ENCODE data around the gene LASP1NB.

Gene LASP1NB

DNA sequence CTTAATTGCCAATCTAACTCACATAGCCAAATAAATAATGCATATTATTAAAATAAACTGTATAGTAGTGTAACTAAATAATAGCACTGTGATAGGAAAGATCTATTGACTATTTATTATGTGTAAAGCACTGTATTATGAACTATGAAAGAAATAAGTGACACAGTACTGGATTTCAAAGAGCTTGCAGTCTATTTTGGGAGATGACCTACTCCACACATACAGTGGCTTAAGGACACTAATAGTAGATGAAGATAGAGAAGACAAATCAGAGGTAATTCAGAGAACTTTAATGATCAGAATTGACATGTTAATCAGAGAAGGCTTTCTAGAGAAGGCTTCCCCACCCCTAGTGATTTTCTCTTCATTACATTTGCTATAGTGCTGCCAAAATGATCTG is 14.6 kb downstream of the LASP1NB start:
- Histone ChIP-seq H3K79me2 (ENCODE audit: control insufficient read depth, insufficient read depth, low read length) (no peaks in the 10 kb centered on the region), H3K4me1 (ENCODE audit: control insufficient read depth in 2 of 2, insufficient read depth in 2 of 2, low read length in 2 of 2) (no peaks in the 10 kb centered on the region), H2AFZ (ENCODE audit: insufficient read depth, low read depth, low read length, poor library complexity, severe bottlenecking) (no peak overlapping the region), H3K36me3 (replicated peaks in 1 of 2; ENCODE audit: control extremely low read depth in 1 of 2, control insufficient read depth in 1 of 2, extremely low read depth in 1 of 2, insufficient read depth in 2 of 2, low read length in 1 of 2) (no peaks in the 10 kb centered on the region), H3K4me2 (replicated peaks; ENCODE audit: low read depth, low read length, poor library complexity, severe bottlenecking) (no peak overlapping the region), H3K4me3 (ENCODE audit: control extremely low read depth in 1 of 5, extremely low read depth in 1 of 5, insufficient read depth in 1 of 5, low read depth in 2 of 5, low read length in 4 of 5) (no peak overlapping the region), H4K20me1 (ENCODE audit: control insufficient read depth, insufficient read depth, low read length, poor library complexity, severe bottlenecking) (no peaks in the 10 kb centered on the region), H3K9ac (ENCODE audit: low read length) (no peak overlapping the region), H3K9me3 (ENCODE audit: control extremely low read depth in 1 of 3, control insufficient read depth in 2 of 3, insufficient read depth in 1 of 3, low read length in 2 of 3) (no peaks in the 10 kb centered on the region), H3K27me3 (replicated peaks in 1 of 4; ENCODE audit: control extremely low read depth in 1 of 4, control insufficient read depth in 3 of 4, insufficient read depth in 4 of 4, low read length in 3 of 4) (peaks cover 0 to 2% (median 0%) of the 10 kb centered on the region in 4 experiments), H3K27ac (ENCODE audit: low read length in 2 of 2) (no peak overlapping the region)
- no peak for TF ChIP-seq EZH2 (IDR thresholded peaks at IDR 0.05; ENCODE audit: borderline replicate concordance, insufficient read depth, low read depth, low read length, poor library complexity, severe bottlenecking)
- TF ChIP-seq, protein P1, sequence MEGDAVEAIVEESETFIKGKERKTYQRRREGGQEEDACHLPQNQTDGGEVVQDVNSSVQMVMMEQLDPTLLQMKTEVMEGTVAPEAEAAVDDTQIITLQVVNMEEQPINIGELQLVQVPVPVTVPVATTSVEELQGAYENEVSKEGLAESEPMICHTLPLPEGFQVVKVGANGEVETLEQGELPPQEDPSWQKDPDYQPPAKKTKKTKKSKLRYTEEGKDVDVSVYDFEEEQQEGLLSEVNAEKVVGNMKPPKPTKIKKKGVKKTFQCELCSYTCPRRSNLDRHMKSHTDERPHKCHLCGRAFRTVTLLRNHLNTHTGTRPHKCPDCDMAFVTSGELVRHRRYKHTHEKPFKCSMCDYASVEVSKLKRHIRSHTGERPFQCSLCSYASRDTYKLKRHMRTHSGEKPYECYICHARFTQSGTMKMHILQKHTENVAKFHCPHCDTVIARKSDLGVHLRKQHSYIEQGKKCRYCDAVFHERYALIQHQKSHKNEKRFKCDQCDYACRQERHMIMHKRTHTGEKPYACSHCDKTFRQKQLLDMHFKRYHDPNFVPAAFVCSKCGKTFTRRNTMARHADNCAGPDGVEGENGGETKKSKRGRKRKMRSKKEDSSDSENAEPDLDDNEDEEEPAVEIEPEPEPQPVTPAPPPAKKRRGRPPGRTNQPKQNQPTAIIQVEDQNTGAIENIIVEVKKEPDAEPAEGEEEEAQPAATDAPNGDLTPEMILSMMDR (IDR thresholded peaks at IDR 0.05): no peak
- ChIA-PET POLR2A (no interaction called here), CTCF (interaction anchor here (1.1 kb wide), 2 partner anchors 15 to 431 kb away, joined by 3 to 4 read pairs; partner anchors contain the start of gene LASP1NB)
- ATAC-seq (ENCODE audit: low read depth) (no peak), DNase-seq (no peak)
- Mint-ChIP-seq H3K4me3 (no peak overlapping the region), H3K27ac (no peak overlapping the region), H3K27me3 (peaks cover 5% of the 10 kb centered on the region), H3K4me1 (peaks cover 8% of the 10 kb centered on the region), H3K9me3 (ENCODE audit: insufficient read depth) (no peaks in the 10 kb centered on the region)
- intact Hi-C loops (cut with micrococcal nuclease): no loop called here

GRCh38 chr17:38940404-38940803 is 15.0 kb downstream of the LASP1NB start:
- intact Hi-C loops (cut with micrococcal nuclease): no loop called here
- Histone ChIP-seq H2AFZ (ENCODE audit: insufficient read depth, low read depth, low read length, poor library complexity, severe bottlenecking) (no peak overlapping the region), H4K20me1 (ENCODE audit: control insufficient read depth, insufficient read depth, low read length, poor library complexity, severe bottlenecking) (no peaks in the 10 kb centered on the region), H3K36me3 (replicated peaks in 1 of 2; ENCODE audit: control extremely low read depth in 1 of 2, control insufficient read depth in 1 of 2, extremely low read depth in 1 of 2, insufficient read depth in 2 of 2, low read length in 1 of 2) (no peaks in the 10 kb centered on the region), H3K9me3 (ENCODE audit: control extremely low read depth in 1 of 3, control insufficient read depth in 2 of 3, insufficient read depth in 1 of 3, low read length in 2 of 3) (no peaks in the 10 kb centered on the region), H3K9ac (ENCODE audit: low read length) (no peak overlapping the region), H3K4me3 (ENCODE audit: control extremely low read depth in 1 of 5, extremely low read depth in 1 of 5, insufficient read depth in 1 of 5, low read depth in 2 of 5, low read length in 4 of 5) (no peak overlapping the region), H3K4me2 (replicated peaks; ENCODE audit: low read depth, low read length, poor library complexity, severe bottlenecking) (no peak overlapping the region), H3K79me2 (ENCODE audit: control insufficient read depth, insufficient read depth, low read length) (no peaks in the 10 kb centered on the region), H3K27ac (ENCODE audit: low read length in 2 of 2) (no peak overlapping the region), H3K27me3 (replicated peaks in 1 of 4; ENCODE audit: control extremely low read depth in 1 of 4, control insufficient read depth in 3 of 4, insufficient read depth in 4 of 4, low read length in 3 of 4) (peaks cover 0 to 2% (median 0%) of the 10 kb centered on the region in 4 experiments), H3K4me1 (ENCODE audit: control insufficient read depth in 2 of 2, insufficient read depth in 2 of 2, low read length in 2 of 2) (no peaks in the 10 kb centered on the region)
- no CpG with 5 or more reads among the region's 1 CpG for WGBS (ENCODE audit: insufficient coverage)
- peaks cover 8% of the 10 kb centered on the region for H3K4me1 Mint-ChIP-seq
- DNase-seq (no peak), ATAC-seq (ENCODE audit: low read depth) (no peak)
- H3K9me3 Mint-ChIP-seq (ENCODE audit: insufficient read depth): no peaks in the 10 kb centered on the region
- CTCF ChIA-PET: interaction anchor here (1.1 to 1.2 kb wide), 3 partner anchors 15 to 431 kb away, joined by 3 to 4 read pairs (median 3); partner anchors contain the start of gene LASP1NB
- POLR2A ChIA-PET: no interaction called here
- TF ChIP-seq EZH2 (IDR thresholded peaks at IDR 0.05; ENCODE audit: borderline replicate concordance, insufficient read depth, low read depth, low read length, poor library complexity, severe bottlenecking): no peak
- TF ChIP-seq, protein P1 (IDR thresholded peaks at IDR 0.05): no peak
- H3K4me3 Mint-ChIP-seq: no peak overlapping the region
- H3K27ac Mint-ChIP-seq: no peak overlapping the region
- H3K27me3 Mint-ChIP-seq: peaks cover 5% of the 10 kb centered on the region
